Adrenal gland (tissue), 5 donors: ENCODE measurements around the gene IL17RD.
A peak's percentile ranks its signal among the peaks of the same experiment; 100 is the strongest.

Experiments
- CTCF ChIP-seq, 6 experiments: fragments of 450-650 bp in 4 of 6; fragments of 200-600 bp in 2 of 6; sonication (generic) in 1 of 6; IDR thresholded peaks; 1 replicate in 5 of 6; 2 replicates in 1 of 6; pipeline versions ENCODE4 v1.5.1 to v1.8.0; 2016 to 2021; ENCODE audit warnings: antibody characterized with exemption in 6 of 6, mild to moderate bottlenecking in 2 of 6, moderate library complexity in 1 of 6
- POLR2A ChIP-seq, 2 donors: fragments of 450-650 bp; IDR thresholded peaks; one replicate each; pipeline ENCODE4 v1.6.1; 2017; ENCODE audit warnings: antibody characterized with exemption in 2 of 2, mild to moderate bottlenecking in 2 of 2, moderate library complexity in 1 of 2
- donor health status: DM: no; HTN: no; CAD: no.

GRCh38 chr3:57078635-57079473 lies 86.3 kb downstream of the IL17RD start:
- TF ChIP-seq POLR2A (IDR thresholded peaks at IDR 0.05) (peak in 1 of 2 donors; percentile 19), CTCF (IDR thresholded peaks at IDR 0.05) (no peak)
